ENCODE measurements around the gene SMAD2.
"Not testable (repeated sequence)": the region's sequence is repeated elsewhere in the genome, so short reads cannot be mapped to it uniquely, and the experiment has no call there.

SMAD2 gene
- 115 to 353 (median 294) reads per million in 9 experiments for total RNA-seq

GRCh38 chr18:47930199-47930930 lies at the start of gene SMAD2:
SMAD2 (minus strand) TSS chr18:47930659; CDS start chr18:47896756, 33,903 bp downstream.
- DNase-seq: peak; percentile 51 to 66 (median 62)
- Mint-ChIP-seq H3K27ac (peak within 1 kb of the TSS; percentile 86 to 88), H3K4me1 (ENCODE audit: low read depth in 2 of 2) (peaks cover 37 to 39% of the 10 kb centered on the region in 2 donors), H3K36me3 (ENCODE audit: insufficient read depth) (peaks cover 8% of the 10 kb centered on the region), H3K27me3 (no peaks in the 10 kb centered on the region), H3K9me3 (no peaks in the 10 kb centered on the region), H3K4me3 (peak within 1 kb of the TSS; percentile 79 to 89)
- peak; percentile 74 for ATAC-seq (replicated peaks)

- Mint-ChIP-seq H3K36me3 (ENCODE audit: insufficient read depth) (no peaks in the 10 kb centered on the region), H3K27me3 (peaks cover 10 to 16% of the 10 kb centered on the region in 2 donors), H3K9me3 (peaks cover 0 to 2% of the 10 kb centered on the region in 2 donors), H3K27ac (no peak overlapping the region), H3K4me3 (no peak overlapping the region), H3K4me1 (ENCODE audit: low read depth in 2 of 2) (no peaks in the 10 kb centered on the region)
- ATAC-seq (replicated peaks) (no peak), DNase-seq (no peak)
Observed at GRCh38 chr18:47979611-47980200, 49.2 kb upstream of the SMAD2 start.

DNA sequence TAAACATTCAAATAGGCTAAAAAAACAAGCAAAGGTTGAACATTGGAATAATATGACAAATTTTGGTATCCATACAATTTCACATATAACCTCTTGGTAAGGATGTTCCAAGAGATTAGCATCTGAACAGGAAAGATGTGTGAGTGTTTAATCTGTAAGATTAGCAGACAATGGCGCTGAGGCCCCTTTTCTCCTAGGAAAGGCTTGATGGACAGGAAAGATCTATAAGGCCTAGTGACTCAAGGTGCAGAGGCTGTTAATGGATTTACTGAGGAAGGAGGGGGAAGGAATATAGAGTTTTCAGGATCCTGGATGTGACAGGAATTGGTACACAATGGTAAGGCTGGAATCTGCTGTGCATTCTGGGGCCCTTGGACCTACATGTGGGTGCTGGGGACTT lies 48.1 kb upstream of the SMAD2 start:
- no peak for DNase-seq
- H3K4me1 Mint-ChIP-seq (ENCODE audit: low read depth in 2 of 2): no peaks in the 10 kb centered on the region
- no peaks in the 10 kb centered on the region for H3K36me3 Mint-ChIP-seq (ENCODE audit: insufficient read depth)
- H3K27me3 Mint-ChIP-seq: peaks cover 20 to 21% of the 10 kb centered on the region in 2 donors
- H3K27ac Mint-ChIP-seq: peak overlapping the region in 1 of 2 donors; percentile 11
- no peak overlapping the region for H3K4me3 Mint-ChIP-seq
- peaks cover 0 to 2% of the 10 kb centered on the region in 2 donors for H3K9me3 Mint-ChIP-seq
- no peak for ATAC-seq (replicated peaks)

GRCh38 chr18:47978141-47978540 lies 47.7 kb upstream of the SMAD2 start:
- Mint-ChIP-seq H3K27me3 (peaks cover 21 to 25% of the 10 kb centered on the region in 2 donors), H3K4me1 (ENCODE audit: low read depth in 2 of 2) (no peaks in the 10 kb centered on the region), H3K27ac (no peak overlapping the region), H3K4me3 (no peak overlapping the region), H3K9me3 (peaks cover 0 to 2% of the 10 kb centered on the region in 2 donors), H3K36me3 (ENCODE audit: insufficient read depth) (no peaks in the 10 kb centered on the region)
- DNase-seq (no peak), ATAC-seq (replicated peaks) (no peak)

DNA sequence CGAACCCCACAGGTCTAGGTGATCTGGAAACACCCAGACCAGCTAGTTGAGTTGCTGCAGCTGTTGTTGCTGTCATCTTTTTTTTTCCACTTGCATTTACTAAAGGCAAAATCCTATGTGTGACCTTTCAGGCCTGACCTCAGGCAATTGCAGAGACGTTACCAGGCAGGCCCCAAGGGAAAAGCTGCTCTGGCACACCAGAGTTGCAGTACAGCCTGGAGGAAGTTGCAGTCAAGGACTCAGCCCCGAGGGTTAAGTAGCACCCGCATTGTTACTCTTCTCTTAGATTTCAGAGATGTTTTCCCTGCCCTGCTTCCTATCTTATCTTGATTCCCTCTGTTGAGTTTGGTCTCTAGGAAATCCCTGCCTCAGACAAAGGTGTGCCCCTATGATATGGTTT lies 45.2 kb upstream of the SMAD2 start:
- H3K27me3 Mint-ChIP-seq: peaks cover 44 to 49% of the 10 kb centered on the region in 2 donors
- DNase-seq (no peak), ATAC-seq (replicated peaks) (no peak)
- no peak overlapping the region for H3K27ac Mint-ChIP-seq
- no peaks in the 10 kb centered on the region for H3K36me3 Mint-ChIP-seq (ENCODE audit: insufficient read depth)
- no peaks in the 10 kb centered on the region for H3K9me3 Mint-ChIP-seq
- no peak overlapping the region for H3K4me3 Mint-ChIP-seq
- H3K4me1 Mint-ChIP-seq (ENCODE audit: low read depth in 2 of 2): no peaks in the 10 kb centered on the region

DNA sequence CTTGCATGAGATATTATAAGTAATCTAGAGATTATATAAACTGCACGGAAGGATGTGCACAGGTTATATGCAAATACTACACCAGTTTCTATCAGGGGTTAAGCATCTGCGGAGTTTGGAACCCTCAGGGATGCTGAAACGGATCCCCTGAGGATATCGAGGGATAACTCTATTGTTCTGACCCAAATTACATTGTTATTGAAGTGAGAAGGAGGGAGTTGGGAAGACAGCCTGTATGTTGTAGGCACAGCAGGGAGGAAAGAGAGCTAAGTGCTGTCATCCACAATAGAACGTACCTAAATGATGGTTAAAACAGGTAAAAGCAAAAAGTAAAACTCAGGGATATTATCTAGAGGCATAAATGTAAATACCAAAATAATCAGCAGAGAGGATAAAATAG lies 44.6 kb upstream of the SMAD2 start:
- ATAC-seq (replicated peaks): no peak
- no peaks in the 10 kb centered on the region for H3K9me3 Mint-ChIP-seq
- H3K27me3 Mint-ChIP-seq: peaks cover 46 to 55% of the 10 kb centered on the region in 2 donors
- no peak overlapping the region for H3K4me3 Mint-ChIP-seq
- no peak for DNase-seq
- no peak overlapping the region for H3K27ac Mint-ChIP-seq
- H3K4me1 Mint-ChIP-seq (ENCODE audit: low read depth in 2 of 2): no peaks in the 10 kb centered on the region
- no peaks in the 10 kb centered on the region for H3K36me3 Mint-ChIP-seq (ENCODE audit: insufficient read depth)

DNA sequence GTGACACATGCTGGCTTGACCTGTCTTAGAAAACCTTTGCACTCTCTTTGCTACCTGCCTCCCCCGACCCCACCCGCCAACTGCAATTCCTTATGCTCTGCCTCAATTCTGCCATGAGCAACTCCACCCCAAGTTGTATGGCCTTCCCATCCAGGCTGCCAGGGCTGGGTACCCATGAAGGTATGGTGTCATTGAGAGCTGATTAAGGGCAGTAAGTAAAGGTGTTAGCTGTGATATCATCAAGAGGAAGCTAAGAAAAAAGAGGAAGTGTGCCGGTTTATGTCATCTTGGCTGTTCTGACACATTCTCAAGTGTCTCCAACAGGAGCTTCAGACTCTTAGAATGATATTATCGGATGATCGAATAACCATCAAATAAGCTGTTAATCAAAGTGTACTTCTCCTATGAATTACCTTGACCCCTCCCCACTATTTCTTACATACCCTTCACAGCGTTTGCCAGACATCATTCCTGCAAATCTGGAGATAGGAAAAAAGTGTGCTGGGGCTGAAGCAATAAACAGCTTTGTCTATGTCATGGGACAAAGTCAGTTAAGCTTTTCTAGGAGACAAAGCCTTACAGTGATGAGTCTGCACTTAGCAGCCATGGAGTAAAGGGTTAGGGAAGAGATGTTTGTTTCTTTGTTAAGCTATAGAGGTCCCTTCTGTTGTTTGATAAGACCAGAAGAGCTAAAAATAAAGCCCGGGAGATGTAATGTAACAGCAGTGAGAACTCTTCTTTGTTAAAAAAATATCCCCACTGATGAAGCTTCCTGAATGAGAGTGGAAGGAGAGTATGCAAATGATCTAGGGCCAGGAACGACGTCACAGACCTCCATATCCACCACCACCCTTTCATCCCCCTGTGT lies 40.4 kb upstream of the SMAD2 start:
- H3K27me3 Mint-ChIP-seq: peaks cover 56 to 59% of the 10 kb centered on the region in 2 donors
- no peak for ATAC-seq (replicated peaks)
- H3K4me3 Mint-ChIP-seq: no peak overlapping the region
- H3K9me3 Mint-ChIP-seq: no peaks in the 10 kb centered on the region
- DNase-seq: no peak
- H3K36me3 Mint-ChIP-seq (ENCODE audit: insufficient read depth): no peaks in the 10 kb centered on the region
- no peaks in the 10 kb centered on the region for H3K4me1 Mint-ChIP-seq (ENCODE audit: low read depth in 2 of 2)
- H3K27ac Mint-ChIP-seq: no peak overlapping the region

- ATAC-seq (replicated peaks) (no peak), DNase-seq (no peak)
- Mint-ChIP-seq H3K4me3 (no peak overlapping the region), H3K4me1 (ENCODE audit: low read depth in 2 of 2) (no peaks in the 10 kb centered on the region), H3K27me3 (peaks cover 51 to 57% of the 10 kb centered on the region in 2 donors), H3K36me3 (ENCODE audit: insufficient read depth) (peaks cover 4% of the 10 kb centered on the region), H3K9me3 (no peaks in the 10 kb centered on the region), H3K27ac (no peak overlapping the region)
Observed at GRCh38 chr18:47969816-47970215, 39.4 kb upstream of the SMAD2 start.

GRCh38 chr18:47968721-47969120 lies 38.3 kb upstream of the SMAD2 start:
- peaks cover 4% of the 10 kb centered on the region for H3K36me3 Mint-ChIP-seq (ENCODE audit: insufficient read depth)
- H3K27me3 Mint-ChIP-seq: peaks cover 42 to 48% of the 10 kb centered on the region in 2 donors
- no peak overlapping the region for H3K4me3 Mint-ChIP-seq
- no peaks in the 10 kb centered on the region for H3K4me1 Mint-ChIP-seq (ENCODE audit: low read depth in 2 of 2)
- H3K9me3 Mint-ChIP-seq: no peaks in the 10 kb centered on the region
- DNase-seq (no peak), ATAC-seq (replicated peaks) (no peak)
- H3K27ac Mint-ChIP-seq: no peak overlapping the region

- no peak for DNase-seq
- H3K9me3 Mint-ChIP-seq: no peaks in the 10 kb centered on the region
- H3K27ac Mint-ChIP-seq: no peak overlapping the region
- no peak overlapping the region for H3K4me3 Mint-ChIP-seq
- ATAC-seq (replicated peaks): no peak
- H3K27me3 Mint-ChIP-seq: peaks cover 36 to 42% of the 10 kb centered on the region in 2 donors
- H3K4me1 Mint-ChIP-seq (ENCODE audit: low read depth in 2 of 2): no peaks in the 10 kb centered on the region
- H3K36me3 Mint-ChIP-seq (ENCODE audit: insufficient read depth): peaks cover 4% of the 10 kb centered on the region
Observed at GRCh38 chr18:47968006-47968676, 37.7 kb upstream of the SMAD2 start.

DNA sequence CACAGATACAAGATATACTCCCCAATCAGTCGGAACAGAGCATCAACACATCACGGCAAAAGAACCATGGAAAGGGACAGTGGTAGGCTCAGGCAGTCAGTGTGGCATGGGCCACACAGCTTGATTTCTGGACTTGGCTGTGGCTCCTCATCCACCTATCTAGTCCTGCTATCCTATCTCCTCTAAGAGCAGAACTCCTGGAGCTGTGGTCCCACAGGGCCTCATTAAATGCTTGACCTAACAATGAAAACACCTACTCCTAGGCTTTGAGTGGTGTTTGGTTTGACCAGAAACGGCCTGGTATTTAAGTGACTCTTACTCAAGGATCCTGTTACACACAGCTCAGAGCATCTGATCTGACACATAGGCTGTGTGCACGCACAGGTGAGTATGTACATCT lies 33.6 kb upstream of the SMAD2 start:
- ATAC-seq (replicated peaks): no peak
- H3K36me3 Mint-ChIP-seq (ENCODE audit: insufficient read depth): peaks cover 4% of the 10 kb centered on the region

DNA sequence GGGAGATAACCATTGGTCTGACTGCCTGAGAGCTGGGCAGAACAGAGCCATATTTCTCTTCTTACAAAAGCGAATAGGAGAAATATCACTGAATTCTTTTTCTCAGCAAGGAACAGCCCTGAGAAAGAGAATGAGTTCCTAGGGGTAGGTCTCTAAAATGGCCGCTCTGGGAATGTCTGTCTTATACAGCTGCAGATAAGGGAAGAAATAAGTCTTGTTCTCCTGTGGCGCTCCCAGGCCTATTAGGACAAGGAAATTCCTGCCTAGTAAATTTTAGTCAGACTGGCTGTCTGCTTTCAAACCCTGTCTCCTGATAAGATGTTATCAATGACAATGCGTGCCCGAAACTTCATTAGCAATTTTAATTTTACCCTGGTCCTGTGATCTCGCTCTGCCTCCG lies 30.5 kb upstream of the SMAD2 start:
- peaks cover 6 to 16% of the 10 kb centered on the region in 2 donors for H3K9me3 Mint-ChIP-seq
- not testable (repeated sequence) for H3K4me1 Mint-ChIP-seq (ENCODE audit: low read depth in 2 of 2); ATAC-seq (replicated peaks); H3K36me3 Mint-ChIP-seq (ENCODE audit: insufficient read depth); H3K4me3 Mint-ChIP-seq; H3K27ac Mint-ChIP-seq; DNase-seq
- H3K27me3 Mint-ChIP-seq: peaks cover 10 to 14% of the 10 kb centered on the region in 2 donors

More for the DNA sequence above, 33.6 kb upstream of the SMAD2 start:
- peaks cover 14 to 15% of the 10 kb centered on the region in 2 donors for H3K27me3 Mint-ChIP-seq
- no peak for DNase-seq
- H3K4me3 Mint-ChIP-seq: no peak overlapping the region
- H3K9me3 Mint-ChIP-seq: peaks cover 6 to 16% of the 10 kb centered on the region in 2 donors
- no peak overlapping the region for H3K27ac Mint-ChIP-seq
- H3K4me1 Mint-ChIP-seq (ENCODE audit: low read depth in 2 of 2): no peaks in the 10 kb centered on the region

DNA sequence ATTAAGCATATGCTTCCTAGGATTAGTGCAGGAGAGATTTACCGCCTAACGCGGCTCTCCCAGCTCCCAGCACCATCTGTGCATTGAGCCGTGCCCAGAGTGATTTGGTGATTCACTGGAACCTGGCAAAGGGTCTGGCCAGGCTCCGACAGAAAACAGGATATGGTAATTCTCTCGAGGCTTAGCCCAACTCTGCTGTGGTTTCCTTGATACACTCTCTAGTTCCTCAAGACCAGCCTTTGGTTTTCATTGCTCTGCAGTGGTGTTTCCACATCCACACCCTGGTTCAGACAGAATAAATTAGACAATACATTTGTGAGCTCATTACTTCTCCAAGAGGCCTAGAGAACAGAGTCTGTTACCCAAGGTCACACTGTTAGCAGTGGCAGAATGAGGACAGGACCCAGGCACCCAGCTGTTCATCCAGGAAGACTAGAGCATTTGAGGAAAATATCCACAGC lies 23.0 kb upstream of the SMAD2 start:
- Mint-ChIP-seq H3K4me1 (ENCODE audit: low read depth in 2 of 2) (peaks cover 8 to 13% of the 10 kb centered on the region in 2 donors), H3K4me3 (peak overlapping the region; percentile 12 to 59), H3K9me3 (no peaks in the 10 kb centered on the region), H3K36me3 (ENCODE audit: insufficient read depth) (no peaks in the 10 kb centered on the region), H3K27ac (peak overlapping the region; percentile 56 to 63), H3K27me3 (peaks cover 0 to 4% of the 10 kb centered on the region in 2 donors)
- ATAC-seq (replicated peaks): peak; percentile 95
- peak in 1 of 3 experiments; percentile 4 for DNase-seq

All from effector memory CD8-positive, alpha-beta T cell (primary cell).